GM21786 (cell line): ENCODE results near the gene ZNF205.
"Not testable (repeated sequence)": the region's sequence is repeated elsewhere in the genome, so short reads cannot be mapped to it uniquely, and the experiment has no call there.

Experiments used
- ATAC-seq: cut with Tn5 transposase; IDR thresholded peaks from one replicate; pipeline ENCODE4 v1.9.1; 2021; ENCODE audit not compliant: unreplicated experiment

The ZNF205 gene

DNA sequence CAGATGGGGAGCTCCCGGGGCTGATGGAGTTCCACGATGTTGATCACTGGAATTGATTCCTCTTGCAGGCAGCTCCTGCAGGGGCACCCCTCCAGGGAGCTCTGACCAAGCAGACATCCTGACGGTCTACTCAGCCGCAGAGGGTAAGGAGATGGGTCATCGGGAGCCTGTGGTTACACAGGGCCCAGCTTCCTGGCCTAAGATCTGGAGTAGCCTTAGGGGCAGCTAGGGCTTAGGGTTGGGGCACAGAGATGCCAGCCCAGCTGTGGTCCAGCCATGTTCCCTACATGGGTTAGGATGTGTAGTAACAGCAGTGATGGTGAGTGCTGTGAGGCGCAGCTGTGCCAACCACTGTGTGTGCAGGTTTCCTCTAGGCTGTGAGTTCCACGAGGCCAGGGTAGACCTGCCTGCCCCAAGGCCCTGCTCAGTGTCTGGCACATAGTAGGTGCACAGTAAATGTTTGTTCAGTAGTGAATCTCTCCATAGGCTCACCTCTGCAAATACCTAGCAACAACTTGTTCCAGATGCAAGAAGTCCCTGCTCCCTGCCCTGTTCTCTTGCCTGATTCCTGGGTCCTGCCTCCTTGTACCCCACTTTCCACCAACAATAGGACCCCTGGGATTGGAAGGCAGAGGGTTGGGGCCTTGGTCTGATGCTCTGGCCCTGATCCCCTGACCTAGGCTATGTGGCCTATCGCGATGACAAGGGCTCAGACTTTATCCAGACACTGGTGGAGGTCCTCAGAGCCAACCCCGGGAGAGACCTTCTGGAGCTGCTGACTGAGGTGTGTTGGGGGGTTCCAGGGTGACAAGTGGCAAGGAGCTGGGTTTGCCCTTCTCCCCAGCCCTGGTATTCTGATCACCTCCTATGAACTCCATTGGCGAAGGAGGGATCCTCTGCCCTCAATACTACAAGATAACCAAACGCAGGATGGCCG is 36.1 kb downstream of the ZNF205 start:
- no peak for ATAC-seq

DNA sequence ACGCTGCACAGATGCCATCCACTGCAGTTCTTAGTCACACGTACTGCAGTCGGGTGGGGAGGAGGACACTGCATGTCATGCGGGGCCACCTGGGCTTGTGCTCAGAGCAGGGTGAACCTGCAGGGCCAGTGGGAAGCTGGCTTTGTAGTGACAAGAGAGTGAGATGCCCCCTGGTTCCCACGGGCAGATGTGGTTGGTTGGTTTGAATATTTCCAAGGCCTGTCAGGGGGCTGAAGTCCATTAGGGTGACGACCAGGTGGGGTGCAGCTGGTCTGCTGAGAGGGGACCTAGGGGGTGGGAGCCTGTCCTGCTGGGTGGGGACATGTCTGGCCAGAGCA is 36.8 kb downstream of the ZNF205 start:
- no peak for ATAC-seq

DNA sequence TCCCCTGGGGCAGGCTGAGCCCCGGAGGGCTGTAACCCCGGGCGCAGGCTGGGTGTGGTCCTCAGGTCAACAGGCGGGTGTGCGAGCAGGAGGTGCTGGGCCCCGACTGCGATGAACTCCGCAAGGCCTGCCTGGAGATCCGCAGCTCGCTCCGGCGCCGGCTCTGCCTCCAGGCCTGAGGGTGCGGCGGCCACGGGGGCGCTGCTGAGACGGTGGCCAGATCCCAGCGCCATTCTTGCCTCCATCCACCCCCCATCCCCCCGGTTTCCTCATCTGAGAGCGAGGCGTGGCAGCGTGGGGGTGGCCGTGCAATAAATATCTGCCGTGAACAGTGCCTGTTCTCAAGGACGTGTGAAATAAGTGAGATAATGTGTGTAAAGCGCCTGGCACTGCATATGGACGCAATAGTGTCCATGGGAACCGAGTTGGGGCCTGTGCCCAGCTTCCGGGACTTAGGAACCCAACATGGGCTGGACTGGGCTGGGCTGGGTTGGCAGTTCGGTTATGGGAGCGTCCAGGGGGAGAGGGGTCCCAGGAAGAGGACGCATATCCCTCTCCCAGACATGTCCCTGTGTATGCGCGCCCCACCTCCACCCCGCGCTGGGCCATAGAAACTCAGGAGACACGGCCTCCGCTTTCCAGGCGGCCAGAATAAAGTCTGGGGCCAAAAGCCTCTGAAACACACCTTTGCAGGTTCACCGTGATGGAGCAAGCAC is 37.4 kb downstream of the ZNF205 start:
- no peak for ATAC-seq

DNA sequence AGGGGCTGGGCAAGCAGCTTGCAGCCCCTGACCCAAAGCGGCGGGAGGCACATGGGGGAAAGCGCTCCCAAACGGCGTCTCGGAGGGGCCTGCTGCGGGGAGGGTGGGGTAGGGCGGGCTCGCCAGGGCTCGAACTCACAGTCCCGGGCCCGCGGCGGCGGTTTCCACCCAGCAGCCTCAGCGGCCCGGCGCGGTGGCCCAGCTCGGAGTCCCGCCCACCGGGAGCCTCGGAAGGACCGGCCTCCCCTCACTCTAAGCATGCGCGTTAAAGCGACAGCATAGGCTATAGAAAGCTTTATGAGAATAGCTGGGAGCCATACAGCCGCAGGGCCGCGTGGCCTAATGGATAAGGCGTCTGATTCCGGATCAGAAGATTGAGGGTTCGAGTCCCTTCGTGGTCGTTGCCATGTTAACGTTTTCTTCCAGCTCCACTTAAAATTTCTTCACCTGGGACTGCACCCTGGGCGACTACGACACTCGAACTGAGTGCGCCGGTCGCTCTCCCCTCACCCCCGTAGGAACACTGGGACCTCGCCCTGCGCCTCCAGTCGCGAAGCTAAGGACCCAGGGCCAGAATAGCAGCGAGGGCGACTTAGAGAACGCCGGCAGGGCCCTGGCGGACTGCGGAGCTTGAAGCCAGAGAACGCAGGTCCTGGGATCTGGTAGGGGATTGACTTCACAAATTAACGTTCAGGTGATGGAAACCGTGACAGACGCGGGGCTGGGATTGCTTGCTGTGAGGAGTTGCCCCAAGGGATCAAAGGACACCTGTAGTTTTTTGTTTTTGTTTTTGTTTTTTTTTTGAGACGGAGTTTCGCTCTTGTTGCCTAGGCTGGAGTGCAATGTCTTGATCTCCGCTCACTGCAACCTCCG is 38.2 kb downstream of the ZNF205 start:
- peak; percentile 64 for ATAC-seq

DNA sequence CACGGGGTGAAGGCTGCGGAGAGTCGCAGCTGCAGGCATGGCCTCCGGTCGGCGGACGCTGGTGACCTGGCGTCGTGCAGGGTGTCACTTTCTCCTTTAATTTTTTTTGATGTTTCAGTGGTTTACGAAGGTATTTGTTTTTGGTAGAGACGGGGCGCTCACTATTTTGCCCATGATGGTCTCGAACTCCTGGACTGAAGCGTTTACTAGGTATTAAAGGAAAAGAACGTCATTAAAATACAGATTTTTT is 39.6 kb downstream of the ZNF205 start:
- ATAC-seq = no peak

DNA sequence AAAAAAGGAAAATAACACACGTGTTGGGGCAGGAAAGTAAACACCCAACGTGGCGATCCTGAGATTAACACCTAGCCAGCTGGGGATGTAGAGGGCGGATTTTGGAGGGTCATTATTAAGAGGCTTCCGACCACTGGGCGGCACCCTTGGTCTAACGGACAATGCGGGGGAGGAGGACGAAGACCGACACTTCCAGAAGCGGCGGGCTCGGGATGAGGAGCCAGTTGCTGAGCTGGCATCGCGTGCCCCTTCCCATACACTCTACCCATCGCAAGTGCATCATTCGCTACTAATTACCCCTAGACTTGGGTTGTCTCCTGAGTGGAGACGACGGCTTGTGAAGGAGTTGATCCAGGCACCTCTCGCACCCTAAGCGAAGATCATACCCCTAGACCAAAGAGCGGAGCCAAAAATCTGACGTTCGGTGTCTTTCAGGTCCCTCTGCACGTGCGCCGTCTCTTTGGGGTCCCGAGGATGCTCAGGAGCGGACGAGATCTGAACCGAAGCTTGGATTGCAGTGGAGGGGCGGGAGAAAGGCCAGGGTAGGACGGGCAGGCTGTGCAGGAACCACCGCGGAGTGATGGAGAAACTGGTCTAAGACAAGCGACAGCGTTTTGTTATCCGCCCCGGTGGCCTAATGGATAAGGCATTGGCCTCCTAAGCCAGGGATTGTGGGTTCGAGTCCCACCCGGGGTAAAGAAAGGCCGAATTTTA is 40.0 kb downstream of the ZNF205 start:
- ATAC-seq = no peak

DNA sequence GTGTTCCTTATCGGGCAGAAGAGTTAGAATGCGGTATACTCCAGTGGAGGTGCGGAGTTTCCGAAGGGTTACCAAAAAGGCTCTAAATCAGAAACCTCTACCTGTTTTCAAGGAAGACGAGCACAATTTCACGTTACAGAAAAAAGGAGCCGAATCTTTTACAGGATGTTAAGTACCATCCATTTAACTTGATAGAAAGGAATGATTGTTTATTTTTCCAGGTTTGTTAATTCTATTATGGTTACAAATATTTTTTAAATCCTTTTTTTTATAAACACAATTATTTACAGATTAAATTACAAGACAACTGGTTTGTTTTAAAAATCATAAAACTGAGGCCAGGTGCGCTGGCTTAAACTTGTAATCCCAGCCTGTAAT is 40.6 kb downstream of the ZNF205 start:
- no peak for ATAC-seq

DNA sequence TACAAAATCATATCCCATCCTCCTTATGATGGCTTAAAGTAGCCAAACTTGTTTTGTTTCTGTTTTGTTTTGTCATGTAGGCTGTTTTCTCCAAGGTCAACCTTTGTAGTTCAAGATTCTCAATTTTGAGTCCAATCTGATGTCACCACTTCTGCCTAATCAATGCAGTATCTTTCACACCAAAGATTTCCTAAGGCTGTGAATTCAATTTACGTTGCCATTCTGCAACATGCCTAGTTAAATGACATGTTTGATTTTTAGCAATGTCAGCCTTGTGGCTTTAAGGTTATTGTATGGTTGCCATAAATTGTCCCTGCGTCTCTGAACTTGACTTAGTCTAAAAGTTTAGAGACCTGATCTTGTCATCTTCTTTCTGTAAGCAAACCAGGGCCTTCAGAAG is 42.8 kb downstream of the ZNF205 start:
- no peak for ATAC-seq

DNA sequence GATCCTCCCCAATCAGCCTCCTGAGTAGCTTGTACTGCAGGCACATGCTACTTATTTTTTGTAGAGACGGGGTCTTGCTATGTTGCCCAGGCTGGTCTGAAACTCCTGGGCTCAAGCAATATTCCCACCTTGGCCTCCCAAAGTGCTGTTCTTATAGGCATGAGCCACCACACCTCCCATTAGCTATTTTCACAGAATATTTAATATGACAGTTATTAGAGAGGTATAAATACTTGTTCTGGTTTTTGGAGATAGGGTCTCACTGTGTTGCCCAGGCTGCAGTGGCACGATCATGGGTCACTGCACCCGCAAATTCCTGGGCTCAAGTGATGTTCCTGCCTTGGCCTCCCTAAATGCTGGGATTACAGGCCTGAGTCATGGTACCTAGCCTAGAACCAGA is 43.6 kb downstream of the ZNF205 start:
- ATAC-seq = no peak

DNA sequence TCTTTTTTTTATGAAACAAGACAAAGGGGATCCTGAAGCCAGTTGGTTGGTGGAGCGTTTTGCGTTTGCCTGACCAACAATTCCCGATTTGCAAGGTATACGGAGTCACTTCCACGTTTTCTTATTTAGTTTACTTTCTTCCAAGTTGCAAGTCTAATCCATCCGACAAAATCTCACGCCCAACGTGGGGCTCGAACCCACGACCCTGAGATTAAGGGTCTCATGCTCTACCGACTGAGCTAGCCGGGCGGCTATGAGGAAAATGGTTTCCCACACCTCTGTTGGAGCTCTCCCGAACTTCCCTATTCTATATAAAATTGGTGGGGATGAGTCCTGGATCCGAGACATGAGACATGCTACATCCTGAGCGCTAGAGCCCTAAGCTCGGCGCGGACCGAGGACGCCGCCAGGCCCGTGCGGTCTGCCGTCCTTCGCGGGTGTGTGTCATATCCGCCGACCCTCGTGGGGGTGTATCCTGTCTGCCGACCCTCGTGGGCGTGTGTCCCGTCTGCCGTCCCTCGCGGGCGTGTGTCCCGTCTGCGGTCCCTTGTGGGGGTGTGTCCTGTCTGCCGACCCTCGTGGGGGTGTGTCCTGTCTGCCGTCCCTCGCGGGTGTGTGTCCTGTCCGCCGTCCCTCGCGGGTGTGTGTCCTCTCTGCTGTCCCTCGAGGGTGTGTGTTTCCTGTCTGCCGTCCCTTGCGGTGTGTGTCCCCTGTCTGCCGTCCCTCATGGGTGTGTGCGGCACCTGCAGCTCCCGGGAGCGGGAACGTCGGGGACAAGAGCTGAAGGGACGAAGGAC is 45.0 kb downstream of the ZNF205 start:
- no peak for ATAC-seq

DNA sequence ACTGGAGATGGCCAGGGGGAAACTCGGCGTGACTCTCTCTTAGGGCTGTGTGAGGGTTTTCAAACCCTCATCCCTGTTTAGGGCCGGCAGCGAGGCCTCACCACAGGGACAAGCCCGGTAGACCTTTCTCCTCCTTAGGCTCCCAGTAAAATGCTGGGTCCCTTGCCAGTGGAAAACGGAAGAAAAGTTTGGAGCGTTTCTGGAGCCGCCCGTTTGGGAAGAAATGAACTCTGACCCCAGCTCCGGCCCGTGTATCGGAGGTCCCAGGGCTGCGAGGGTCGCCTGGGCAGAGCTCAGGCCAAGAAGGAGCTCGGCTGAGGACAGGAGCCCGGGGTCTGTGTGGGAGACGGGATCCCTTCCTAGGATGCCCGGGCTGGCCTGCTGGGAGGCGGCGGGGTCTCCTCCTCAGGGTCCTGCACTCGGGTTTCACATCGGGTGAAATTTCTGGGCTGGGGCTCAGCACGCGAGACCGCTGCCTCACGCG is 45.7 kb downstream of the ZNF205 start:
- ATAC-seq = peak; percentile 15

DNA sequence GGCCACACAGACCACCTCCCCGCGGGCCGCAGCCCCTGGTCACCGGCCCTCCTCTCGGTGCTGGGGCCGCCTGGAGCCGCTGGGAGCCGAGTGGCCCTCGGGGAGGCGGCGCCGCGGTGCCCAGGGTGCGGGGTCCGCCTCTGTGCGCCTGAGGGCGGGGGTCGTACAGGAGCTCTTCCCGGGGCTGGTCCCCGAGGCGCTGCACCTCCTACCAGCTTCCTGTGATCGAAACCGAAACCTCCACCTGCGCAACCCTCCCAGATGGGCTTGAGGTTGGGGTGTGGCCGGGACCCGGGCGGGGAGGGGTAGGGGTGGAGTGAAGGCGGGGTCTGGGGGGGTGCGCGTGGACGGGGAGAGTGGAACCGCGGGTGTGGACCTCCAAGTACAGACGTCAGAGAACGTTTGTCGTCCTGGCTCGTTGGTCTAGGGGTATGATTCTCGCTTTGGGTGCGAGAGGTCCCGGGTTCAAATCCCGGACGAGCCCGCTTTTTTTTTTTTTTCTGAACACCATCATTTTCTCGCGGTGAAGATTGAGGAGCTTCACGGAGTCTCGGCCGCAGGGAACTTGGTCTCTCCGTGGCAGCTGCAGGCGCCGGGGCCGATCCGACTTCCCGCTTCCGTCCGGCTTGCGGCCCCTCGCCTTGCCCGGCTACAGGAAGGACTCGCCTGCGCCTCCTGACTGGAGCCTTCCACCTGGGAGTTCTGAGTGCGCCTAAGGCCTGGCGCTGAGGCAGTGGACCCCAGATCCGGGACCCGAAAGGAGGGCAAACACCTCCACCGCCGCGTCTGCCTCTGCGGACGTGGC is 46.3 kb downstream of the ZNF205 start:
- ATAC-seq = peak; percentile 43

DNA sequence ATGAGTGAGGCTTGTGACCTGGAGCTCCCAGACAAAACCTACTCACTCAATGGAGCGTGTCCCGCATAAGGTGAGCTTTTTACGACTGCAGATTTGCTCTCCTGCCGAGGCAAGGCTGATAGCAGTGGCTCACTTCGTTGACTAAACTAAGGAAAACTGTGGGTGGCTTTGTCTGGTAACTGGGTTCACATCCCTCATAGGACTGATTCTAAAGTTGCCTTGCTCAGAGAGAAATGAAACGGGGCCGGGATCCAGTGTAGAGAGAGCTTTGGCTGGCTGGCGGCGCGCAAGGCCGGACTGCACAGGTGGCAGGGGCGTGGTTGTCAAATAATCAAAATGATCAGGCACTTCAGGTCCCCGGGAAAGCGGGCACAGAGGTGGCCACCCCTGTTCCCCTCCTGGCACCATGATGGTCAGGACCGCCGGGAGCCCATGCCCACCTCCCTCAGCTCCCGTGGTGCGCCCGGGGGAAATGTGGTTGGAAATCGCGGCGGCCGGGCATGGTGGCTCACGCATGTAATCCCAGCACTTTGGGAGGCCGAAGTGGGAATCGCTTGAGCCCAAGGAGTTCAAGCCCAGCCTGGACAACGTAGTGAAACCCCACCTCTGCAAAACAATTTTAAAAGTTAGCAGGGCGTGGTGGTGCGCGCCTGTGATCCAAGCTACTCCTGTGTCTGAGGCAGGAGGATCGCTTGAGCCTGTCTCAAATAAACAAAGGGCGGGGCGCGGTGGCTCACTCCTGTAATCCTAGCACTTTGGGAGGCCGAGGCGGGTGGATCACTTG is 49.0 kb downstream of the ZNF205 start:
- ATAC-seq = no peak

DNA sequence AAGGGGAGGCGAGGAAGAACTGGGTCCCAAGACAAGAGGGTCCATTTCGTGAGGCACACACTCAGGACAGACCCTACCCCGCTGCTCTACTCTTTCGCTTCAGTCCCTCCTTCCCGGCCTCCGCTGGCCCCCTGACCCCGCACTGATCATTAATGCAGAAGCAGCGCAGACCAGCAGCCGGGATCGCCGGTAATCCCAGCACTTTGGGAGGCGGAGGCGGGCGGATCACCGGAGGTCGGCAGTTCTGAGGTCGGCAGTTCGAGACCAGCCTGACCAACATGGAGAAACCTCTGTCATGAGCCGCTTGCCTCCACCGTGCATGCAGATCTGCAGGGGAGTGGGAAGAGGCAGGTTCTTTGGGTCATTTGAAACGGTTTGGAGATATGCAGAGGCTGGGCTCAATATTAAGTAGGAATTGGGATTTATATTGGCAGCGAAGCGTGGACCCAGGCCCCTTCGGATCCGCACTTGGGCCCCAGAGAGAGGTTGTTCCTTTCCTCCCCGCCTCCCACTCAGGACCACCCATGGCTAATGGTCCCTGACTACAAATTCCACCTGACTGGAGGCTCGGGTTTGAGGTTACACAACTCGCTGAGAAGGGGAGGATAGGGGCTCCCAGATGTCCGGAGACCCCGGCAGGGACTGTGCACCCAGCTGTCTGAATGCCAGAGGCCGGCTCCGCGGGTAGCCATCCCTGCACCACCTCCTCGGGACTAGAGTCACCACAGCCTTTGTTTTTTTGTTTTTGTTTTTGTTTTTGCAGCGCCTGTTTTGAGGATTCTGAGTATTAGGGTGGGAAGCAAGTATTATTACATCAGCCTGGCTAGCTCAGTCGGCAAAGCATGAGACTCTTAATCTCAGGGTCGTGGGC is 52.0 kb downstream of the ZNF205 start:
- ATAC-seq = no peak

DNA sequence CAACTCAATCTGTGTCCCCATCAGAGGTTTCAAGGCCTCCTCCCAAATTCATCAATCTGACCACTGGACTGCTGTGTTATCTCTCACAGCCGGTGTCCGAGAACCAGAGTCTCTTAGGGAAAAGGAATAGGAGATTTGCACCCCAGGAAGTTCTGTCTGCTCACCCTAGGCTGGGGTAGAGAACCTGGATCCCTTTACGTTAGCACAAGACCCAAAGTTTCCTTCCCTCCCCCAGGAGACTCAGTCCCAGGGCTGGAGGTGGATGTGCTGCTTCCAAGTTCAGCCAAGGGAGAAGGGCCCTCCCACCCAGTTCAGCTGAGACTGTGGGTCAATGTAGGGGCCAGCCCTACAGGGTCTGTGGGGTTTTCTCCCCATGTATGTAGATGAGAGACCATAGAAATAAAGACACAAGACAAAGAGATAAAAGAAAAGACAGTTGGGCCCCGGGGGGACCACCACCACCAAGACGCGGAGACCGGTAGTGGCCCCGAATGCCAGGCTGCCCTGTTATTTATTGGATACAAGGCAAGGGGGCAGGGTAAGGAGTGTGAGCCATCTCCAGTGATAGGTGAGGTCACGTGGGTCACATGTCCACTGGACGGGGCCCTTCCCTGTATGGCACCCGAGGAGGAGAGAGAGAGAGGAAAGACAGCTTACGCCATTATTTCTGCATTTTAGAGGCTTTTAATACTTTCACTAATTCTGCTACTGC is 52.9 kb downstream of the ZNF205 start:
- ATAC-seq = no peak

DNA sequence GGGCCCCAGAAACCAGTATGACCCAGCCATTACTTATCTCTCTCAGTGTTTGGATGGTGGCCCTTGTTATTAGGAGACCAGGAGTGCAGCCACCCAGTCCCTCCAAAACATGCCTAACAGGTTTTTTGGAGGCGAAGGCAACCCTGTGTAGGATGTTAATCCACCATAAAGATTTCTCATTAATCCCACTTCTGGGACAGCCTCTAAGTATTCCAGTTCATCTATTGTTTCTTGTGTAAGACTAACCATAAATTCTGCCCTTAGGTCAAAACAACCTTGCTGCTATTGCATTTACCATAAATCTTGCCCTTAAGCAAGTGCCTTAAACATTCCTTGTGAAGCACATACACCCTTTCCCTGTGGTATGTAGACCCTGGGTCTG is 54.1 kb downstream of the ZNF205 start:
- ATAC-seq = no peak

DNA sequence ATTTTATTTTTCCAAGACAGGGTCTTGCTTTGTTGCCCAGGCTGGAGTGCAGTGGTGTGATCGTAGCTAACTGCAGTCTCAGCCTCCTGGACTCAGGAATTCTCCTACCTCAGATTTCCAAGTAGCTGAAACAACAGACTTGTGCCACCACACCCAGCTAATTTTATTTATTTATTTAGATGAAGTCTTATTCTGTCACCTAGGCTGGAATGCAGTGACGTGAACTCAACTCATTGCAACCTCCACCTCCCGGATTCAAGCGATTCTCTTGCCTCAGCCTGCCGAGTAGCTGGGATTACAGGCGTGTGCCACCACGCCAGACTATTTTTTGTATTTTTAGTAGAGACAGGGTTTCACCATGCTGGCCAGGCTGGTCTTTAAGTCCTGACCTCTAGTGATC is 56.3 kb downstream of the ZNF205 start:
- not testable (repeated sequence) for ATAC-seq
